ENCODE data around the gene STAMBP. TPM values are rescaled to one million over a fixed set of nuclear protein-coding genes. Genes with fewer than 3 reads are reported as not detected.
"Not testable (repeated sequence)": the region's sequence is repeated elsewhere in the genome, so short reads cannot be mapped to it uniquely, and the experiment has no call there.

The STAMBP gene
- total and polyA plus RNA-seq, 2 donors (not counting 3 experiments of a cell fraction or from before 2014, with no cell fraction given) = 18.0 to 21.3 TPM

DNA sequence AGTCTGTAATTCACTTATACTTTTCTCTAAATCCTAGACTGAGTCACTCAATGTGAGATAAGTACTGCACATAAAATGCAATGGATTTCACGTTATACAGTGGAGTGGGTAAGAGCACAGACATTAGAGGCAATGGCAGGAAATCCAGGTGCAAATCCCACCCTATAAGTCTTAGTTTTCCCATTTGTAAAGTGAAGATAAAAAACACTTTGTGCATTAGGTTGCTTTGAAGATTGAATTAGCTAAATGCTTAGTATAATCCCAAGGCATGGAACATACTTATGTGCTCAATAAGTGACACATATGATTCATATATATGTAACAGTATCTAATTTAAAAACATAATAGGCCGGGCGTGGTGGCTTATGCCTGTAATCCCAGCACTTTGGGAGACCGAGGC lies 74.6 kb downstream of the STAMBP start:
- no peaks in the 10 kb centered on the region for H3K9me3 ChIP-seq (replicated peaks; ENCODE audit: control insufficient read depth, insufficient read depth, low read length)
- no peaks in the 10 kb centered on the region for H4K20me1 ChIP-seq (replicated peaks; ENCODE audit: control insufficient read depth, extremely low read depth, insufficient read depth, low read length)
- no peak overlapping the region for H3K9ac ChIP-seq (replicated peaks; ENCODE audit: extremely low read depth, insufficient read depth, low read length)
- H3K4me1 ChIP-seq (ENCODE audit: control insufficient read depth, extremely low read depth, insufficient read depth, low read length) = no peaks in the 10 kb centered on the region
- ChIA-PET POLR2A (interaction anchor here (0.5 kb wide), 1 partner anchor 11 kb away, joined by 4 read pairs; no protein-coding TSS in a partner anchor), CTCF (interaction anchor here (1.6 kb wide), 1 partner anchor 432 kb away, joined by 3 read pairs; no protein-coding TSS in a partner anchor)
- DNase-seq (ENCODE audit: low read depth, low spot score) = no peak
- intact Hi-C loops (cut with micrococcal nuclease) = no loop called here
- dilution Hi-C loops (cut with MboI; ENCODE audit: extremely low pct_ligation_motif_present, low sequenced_read_pairs) = no loop called here
- TF ChIP-seq, protein P1, sequence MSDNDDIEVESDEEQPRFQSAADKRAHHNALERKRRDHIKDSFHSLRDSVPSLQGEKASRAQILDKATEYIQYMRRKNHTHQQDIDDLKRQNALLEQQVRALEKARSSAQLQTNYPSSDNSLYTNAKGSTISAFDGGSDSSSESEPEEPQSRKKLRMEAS (IDR thresholded peaks at IDR 0.05; ENCODE audit: insufficient read depth, insufficient read length) = no peak
- TF ChIP-seq CTCF (IDR thresholded peaks at IDR 0.05; ENCODE audit: extremely low read depth in 1 of 2, insufficient read depth in 1 of 2, low read depth in 1 of 2, low read length in 2 of 2) (no peak), MYC (IDR thresholded peaks at IDR 0.05; ENCODE audit: low read depth, low read length) (no peak), JUN (IDR thresholded peaks at IDR 0.05; ENCODE audit: borderline replicate concordance, insufficient read depth, insufficient read length, low read depth) (no peak), GATA2 (IDR thresholded peaks at IDR 0.05; ENCODE audit: insufficient read depth, insufficient read length, low read depth, low read length) (no peak), POLR2A (IDR thresholded peaks at IDR 0.05; ENCODE audit: low read depth, low read length) (no peak)
- no TSS peak for BruUV-seq (replicated peaks)
- H3K27ac ChIP-seq (ENCODE audit: insufficient read depth, low read depth, low read length) = no peak overlapping the region
- no peaks in the 10 kb centered on the region for H3K79me2 ChIP-seq (ENCODE audit: control insufficient read depth, insufficient read depth, low read length)
- H3K9me1 ChIP-seq (replicated peaks; ENCODE audit: control insufficient read depth, extremely low read depth, insufficient read depth, low read length) = no peaks in the 10 kb centered on the region
- no peak overlapping the region for H3K4me2 ChIP-seq (ENCODE audit: insufficient read depth, low read length)
- H3K36me3 ChIP-seq (ENCODE audit: control insufficient read depth in 2 of 2, extremely low read depth in 1 of 2, insufficient read depth in 2 of 2, low read length in 2 of 2) = no peaks in the 10 kb centered on the region
- no peak overlapping the region for H3K4me3 ChIP-seq (replicated peaks in 1 of 3; ENCODE audit: insufficient read depth in 1 of 3, low read depth in 1 of 3, low read length in 3 of 3)
- no peak for FAIRE-seq
- H2AFZ ChIP-seq (ENCODE audit: low read depth, low read length) = no peak overlapping the region
- H3K27me3 ChIP-seq (ENCODE audit: control insufficient read depth in 2 of 2, insufficient read depth in 2 of 2, low read length in 2 of 2) = peaks cover 11 to 18% of the 10 kb centered on the region in 2 experiments

DNA sequence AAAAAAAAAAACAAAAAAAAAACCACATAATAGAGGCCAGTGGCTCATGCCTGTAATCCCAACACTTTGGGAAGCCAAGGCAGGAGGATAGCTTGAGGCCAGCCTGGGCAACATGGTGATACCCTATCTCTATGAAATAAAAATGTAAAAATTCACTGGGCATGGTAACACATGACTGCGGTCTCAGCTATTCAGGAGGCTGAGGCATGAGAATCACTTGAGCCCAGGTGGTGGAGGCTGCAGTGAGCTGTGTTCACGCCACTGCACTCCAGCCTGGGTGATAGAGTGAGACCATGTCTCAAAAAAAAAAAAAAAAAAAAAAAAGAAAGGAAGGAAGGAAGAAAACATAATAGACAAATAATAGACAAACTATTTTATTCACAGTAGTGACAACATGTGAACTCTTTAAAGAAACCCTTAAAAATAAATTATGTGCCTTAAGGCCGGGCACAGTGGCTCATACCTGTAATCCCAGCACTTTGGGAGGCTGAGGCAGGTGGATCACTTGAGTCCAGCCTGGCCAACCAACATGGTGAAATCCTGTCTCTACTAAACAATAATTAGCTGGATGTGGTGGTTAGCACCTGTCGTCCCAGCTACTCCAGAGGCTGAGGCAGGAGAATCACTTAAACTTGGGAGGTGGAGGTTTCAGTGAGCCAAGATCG lies 75.3 kb downstream of the STAMBP start:
- H2AFZ ChIP-seq (ENCODE audit: low read depth, low read length); H3K9ac ChIP-seq (replicated peaks; ENCODE audit: extremely low read depth, insufficient read depth, low read length); BruUV-seq (replicated peaks); H3K79me2 ChIP-seq (ENCODE audit: control insufficient read depth, insufficient read depth, low read length); H3K9me3 ChIP-seq (replicated peaks; ENCODE audit: control insufficient read depth, insufficient read depth, low read length); H3K4me3 ChIP-seq (replicated peaks in 1 of 3; ENCODE audit: insufficient read depth in 1 of 3, low read depth in 1 of 3, low read length in 3 of 3); H3K4me2 ChIP-seq (ENCODE audit: insufficient read depth, low read length); H3K4me1 ChIP-seq (ENCODE audit: control insufficient read depth, extremely low read depth, insufficient read depth, low read length); FAIRE-seq; intact Hi-C loops (cut with micrococcal nuclease); dilution Hi-C loops (cut with MboI; ENCODE audit: extremely low pct_ligation_motif_present, low sequenced_read_pairs); H3K9me1 ChIP-seq (replicated peaks; ENCODE audit: control insufficient read depth, extremely low read depth, insufficient read depth, low read length); POLR2A ChIA-PET; H4K20me1 ChIP-seq (replicated peaks; ENCODE audit: control insufficient read depth, extremely low read depth, insufficient read depth, low read length); H3K36me3 ChIP-seq (ENCODE audit: control insufficient read depth in 2 of 2, extremely low read depth in 1 of 2, insufficient read depth in 2 of 2, low read length in 2 of 2); H3K27ac ChIP-seq (ENCODE audit: insufficient read depth, low read depth, low read length); DNase-seq (ENCODE audit: low read depth, low spot score): not testable (repeated sequence)
- H3K27me3 ChIP-seq (ENCODE audit: control insufficient read depth in 2 of 2, insufficient read depth in 2 of 2, low read length in 2 of 2) = peaks cover 11 to 18% of the 10 kb centered on the region in 2 experiments
- CTCF ChIA-PET = interaction anchor here (1.1 to 1.6 kb wide), 2 partner anchors 12 to 431 kb away, joined by 3 read pairs; no protein-coding TSS in a partner anchor
